Keratinocyte (primary cell): ENCODE data around the gene MINDY4. TPM values are rescaled to one million over a fixed set of nuclear protein-coding genes. Genes with fewer than 3 reads are reported as not detected.

Experiments
- DNase-seq: peaks from one replicate; pipeline ENCODE4 v3.0.0-alpha.2; 2011; ENCODE audit warnings: low read depth, missing footprints, low spot score
- FAIRE-seq: peaks from 2 replicates; lab custom pipeline; 2011; peaks lifted over from hg19 to GRCh38; lab: Jason Lieb, UNC
- H2AFZ ChIP-seq: 2 replicates; pipeline ENCODE4 v1.6.0; 2012; ENCODE audit warnings: low read length, control low read depth, inconsistent platforms; ENCODE audit not compliant: control insufficient read depth
- H3K27ac ChIP-seq: 2 replicates; pipeline ENCODE4 v1.5.1; 2011; ENCODE audit warnings: low read length; ENCODE audit not compliant: control insufficient read depth, insufficient read depth
- H3K27me3 ChIP-seq: 3 replicates; pipeline ENCODE4 v1.6.0; 2011; ENCODE audit warnings: low read length; ENCODE audit not compliant: control insufficient read depth, insufficient read depth; ENCODE audit errors: extremely low read depth
- H3K36me3 ChIP-seq, 2 experiments: 2 replicates in 1 of 2; 3 replicates in 1 of 2; pipeline ENCODE4 v1.5.1; 2011; ENCODE audit warnings: low read length in 2 of 2, mild to moderate bottlenecking in 1 of 2; ENCODE audit not compliant: control insufficient read depth in 2 of 2, insufficient read depth in 2 of 2; ENCODE audit errors: extremely low read depth in 1 of 2
- H3K4me1 ChIP-seq: 3 replicates; pipeline ENCODE4 v1.5.1; 2011; ENCODE audit warnings: low read length; ENCODE audit not compliant: control insufficient read depth, insufficient read depth; ENCODE audit errors: extremely low read depth
- H3K4me2 ChIP-seq: 3 replicates; pipeline ENCODE4 v1.6.0; 2011; ENCODE audit warnings: low read depth, low read length; ENCODE audit not compliant: control insufficient read depth, insufficient read depth; ENCODE audit errors: extremely low read depth
- H3K4me3 ChIP-seq, 3 experiments: fragments of 200-600 bp in 1 of 3; sonication (generic) in 1 of 3; 2 replicates in 2 of 3; 3 replicates in 1 of 3; pipeline ENCODE4 v1.5.1; 2011 to 2016; ENCODE audit warnings: low read length in 3 of 3, mild to moderate bottlenecking in 3 of 3, control low read depth in 2 of 3, inconsistent platforms in 1 of 3, low read depth in 1 of 3, mixed read lengths in 1 of 3, mixed run types in 1 of 3, moderate library complexity in 1 of 3; ENCODE audit not compliant: control insufficient read depth in 2 of 3, insufficient read depth in 2 of 3; ENCODE audit errors: extremely low read depth in 1 of 3
- H3K79me2 ChIP-seq: 2 replicates; pipeline ENCODE4 v1.6.0; 2012; ENCODE audit warnings: low read length; ENCODE audit not compliant: control insufficient read depth, insufficient read depth
- H3K9ac ChIP-seq: 3 replicates; pipeline ENCODE4 v1.6.0; 2011; ENCODE audit warnings: low read length; ENCODE audit not compliant: control insufficient read depth, insufficient read depth; ENCODE audit errors: extremely low read depth
- H3K9me1 ChIP-seq: 3 replicates; pipeline ENCODE4 v1.6.0; 2011; ENCODE audit warnings: low read length; ENCODE audit not compliant: control insufficient read depth, insufficient read depth; ENCODE audit errors: extremely low read depth
- H3K9me3 ChIP-seq: 2 replicates; pipeline ENCODE4 v1.5.1; 2012; ENCODE audit warnings: low read depth, low read length; ENCODE audit not compliant: control insufficient read depth
- H4K20me1 ChIP-seq: 3 replicates; pipeline ENCODE4 v1.6.0; 2011; ENCODE audit warnings: low read length; ENCODE audit not compliant: control insufficient read depth, insufficient read depth; ENCODE audit errors: extremely low read depth
- CTCF ChIP-seq, 3 experiments: IDR thresholded peaks in 1 of 3; conservative IDR thresholded peaks in 1 of 3; optimal IDR thresholded peaks in 1 of 3; 2 replicates in 2 of 3; 3 replicates in 1 of 3; pipeline versions ENCODE3 to v1.5.1; 2011; ENCODE audit warnings: low read length in 3 of 3, mild to moderate bottlenecking in 3 of 3, moderate library complexity in 2 of 3, control low read depth in 1 of 3, inconsistent platforms in 1 of 3; ENCODE audit not compliant: insufficient read depth in 2 of 3; ENCODE audit errors: extremely low read depth in 1 of 3
- EZH2 ChIP-seq: IDR thresholded peaks from one replicate; pipeline ENCODE4 v1.6.1; 2012; ENCODE audit warnings: inconsistent platforms, mild to moderate bottlenecking, low read length, moderate library complexity
- dilution Hi-C: fragments of 300-500 bp; cut with MboI; formaldehyde crosslinking; loops from one replicate; pipeline ENCODE4 v1.7.0; 2020; ENCODE audit warnings: low sequenced_read_pairs; ENCODE audit not compliant: extremely low pct_ligation_motif_present
- polyA plus RNA-seq, 5 experiments: library from polyadenylated mRNA; depleted of rRNA in 3 of 5; stranded (reverse) in 3 of 5; stranded (forward) in 1 of 5; unstranded in 1 of 5; fragments of >200 nt; gene quantifications; 1 replicate in 1 of 5; 2 replicates in 3 of 5; 3 replicates in 1 of 5; pipeline versions ENCODE4 v1.2.1 to v1.2.3, GENCODE V29; 2011 to 2012; ENCODE audit warnings: missing spikeins in 2 of 5, low read depth in 1 of 5, low replicate concordance in 1 of 5

MINDY4 gene
- polyA plus RNA-seq, 1 donor (not counting 4 experiments of a cell fraction or from before 2014, with no cell fraction given): 1.5 TPM

- no peak overlapping the region for H3K27ac ChIP-seq
- DNase-seq: no peak
- FAIRE-seq: no peak
Observed at GRCh38 chr7:30924624-30925023, 153.4 kb downstream of the MINDY4 start.

GRCh38 chr7:30925117-30925516 lies 153.9 kb downstream of the MINDY4 start:
- Histone ChIP-seq H3K9me1 (no peaks in the 10 kb centered on the region), H3K9ac (no peak overlapping the region), H3K27ac (no peak overlapping the region), H3K79me2 (no peaks in the 10 kb centered on the region), H3K9me3 (peaks cover 5% of the 10 kb centered on the region), H3K36me3 (no peaks in the 10 kb centered on the region), H3K4me3 (no peak overlapping the region), H3K4me2 (no peak overlapping the region), H3K27me3 (no peaks in the 10 kb centered on the region), H3K4me1 (peaks cover 10% of the 10 kb centered on the region), H4K20me1 (no peaks in the 10 kb centered on the region), H2AFZ (no peak overlapping the region)
- DNase-seq (no peak), FAIRE-seq (no peak)
- TF ChIP-seq CTCF (optimal IDR thresholded peaks at IDR 0.05 in 1 of 3, IDR thresholded peaks at IDR 0.05 in 1 of 3, conservative IDR thresholded peaks at IDR 0.05 in 1 of 3; ENCODE audit: extremely low read depth in 1 of 3, insufficient read depth in 2 of 3, low read length in 3 of 3): no peak
- no peak for TF ChIP-seq EZH2
- dilution Hi-C loops: no loop called here

More at GRCh38 chr7:30924624-30925023, 153.4 kb downstream of the MINDY4 start:
- no peaks in the 10 kb centered on the region for H3K9me1 ChIP-seq
- no peaks in the 10 kb centered on the region for H4K20me1 ChIP-seq
- dilution Hi-C loops: no loop called here
- peaks cover 12% of the 10 kb centered on the region for H3K4me1 ChIP-seq
- H2AFZ ChIP-seq: no peak overlapping the region
- no peak overlapping the region for H3K4me3 ChIP-seq
- H3K9me3 ChIP-seq: peaks cover 5% of the 10 kb centered on the region
- H3K36me3 ChIP-seq: no peaks in the 10 kb centered on the region
- no peaks in the 10 kb centered on the region for H3K27me3 ChIP-seq
- TF ChIP-seq EZH2 (no peak), CTCF (optimal IDR thresholded peaks at IDR 0.05 in 1 of 3, IDR thresholded peaks at IDR 0.05 in 1 of 3, conservative IDR thresholded peaks at IDR 0.05 in 1 of 3; ENCODE audit: extremely low read depth in 1 of 3, insufficient read depth in 2 of 3, low read length in 3 of 3) (no peak)
- H3K4me2 ChIP-seq: no peak overlapping the region
- no peaks in the 10 kb centered on the region for H3K79me2 ChIP-seq
- no peak overlapping the region for H3K9ac ChIP-seq
